Stimulated activated naive B cell treated with anti-CD40 and anti-IgM and Interleukin-4, amounts not matched to agents 10 μg/mL and 1 μg/mL and 100 μg/mL, for 72 hours (primary cell): ENCODE results near the gene MPHOSPH6.
"Not testable (repeated sequence)": the region's sequence is repeated elsewhere in the genome, so short reads cannot be mapped to it uniquely, and the experiment has no call there.

Experiments used
- ATAC-seq, 2 donors: fragments of 150-1000 bp; cut with Tn5 transposase; replicated peaks; 2 replicates each; pipeline ENCODE4 v1.10.0; 2021; ENCODE audit warnings: moderate library complexity in 1 of 2
- DNase-seq: peaks from one replicate; pipeline ENCODE4 v3.0.0; 2021
- H3K27ac Mint-ChIP-seq: one replicate; pipeline ENCODE4 v1.8.0; 2022; ENCODE audit warnings: mild to moderate bottlenecking, mixed read lengths
- H3K27me3 Mint-ChIP-seq, 2 donors: one replicate each; pipeline ENCODE4 v1.8.0; 2022; ENCODE audit warnings: mixed read lengths in 2 of 2
- H3K36me3 Mint-ChIP-seq, 2 donors: one replicate each; pipeline ENCODE4 v1.8.0; 2022; ENCODE audit warnings: mixed read lengths in 2 of 2, mild to moderate bottlenecking in 1 of 2
- H3K4me1 Mint-ChIP-seq, 2 donors: one replicate each; pipeline ENCODE4 v1.8.0; 2022; ENCODE audit warnings: mixed read lengths in 2 of 2, mild to moderate bottlenecking in 1 of 2
- H3K4me3 Mint-ChIP-seq, 2 donors: one replicate each; pipeline ENCODE4 v1.8.0; 2022; ENCODE audit warnings: mild to moderate bottlenecking in 2 of 2, mixed read lengths in 2 of 2, moderate library complexity in 1 of 2
- H3K9me3 Mint-ChIP-seq, 2 donors: one replicate each; pipeline ENCODE4 v1.8.0; 2022; ENCODE audit warnings: mixed read lengths in 2 of 2, mild to moderate bottlenecking in 1 of 2

The MPHOSPH6 gene

DNA sequence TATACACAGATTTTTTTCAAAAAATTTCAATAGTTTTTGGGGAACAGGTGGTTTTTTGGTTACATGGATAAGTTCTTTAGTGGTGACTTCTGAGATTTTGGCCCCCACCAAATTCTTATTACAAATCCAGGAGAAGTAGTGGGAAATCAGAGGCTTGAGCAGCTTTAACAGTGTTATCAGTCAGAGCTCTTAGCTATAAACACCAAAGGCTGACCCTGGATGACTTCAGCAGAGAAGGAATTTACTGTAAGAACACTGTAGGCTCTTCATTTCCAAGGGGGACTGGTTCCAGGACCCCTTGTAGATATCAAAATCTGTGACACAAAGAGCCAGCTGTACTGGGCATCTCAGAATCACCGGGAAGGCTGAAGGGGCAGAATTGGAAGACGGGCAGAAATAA is 17.8 kb downstream of the MPHOSPH6 start:
- H3K36me3 Mint-ChIP-seq: peaks cover 39 to 55% of the 10 kb centered on the region in 2 donors
- H3K9me3 Mint-ChIP-seq: peaks cover 0 to 1% of the 10 kb centered on the region in 2 donors
- ATAC-seq (no peak), DNase-seq (no peak)
- no peak overlapping the region for H3K4me3 Mint-ChIP-seq
- H3K4me1 Mint-ChIP-seq: peaks cover under 1 to 4% of the 10 kb centered on the region in 2 donors
- H3K27ac Mint-ChIP-seq: no peak overlapping the region
- no peaks in the 10 kb centered on the region for H3K27me3 Mint-ChIP-seq

- no peak overlapping the region for H3K27ac Mint-ChIP-seq
- no peaks in the 10 kb centered on the region for H3K27me3 Mint-ChIP-seq
- H3K4me3 Mint-ChIP-seq: no peak overlapping the region
- ATAC-seq (no peak), DNase-seq (no peak)
- peaks cover 2 to 4% of the 10 kb centered on the region in 2 donors for H3K4me1 Mint-ChIP-seq
- H3K9me3 Mint-ChIP-seq: peaks cover 0 to 1% of the 10 kb centered on the region in 2 donors
- peaks cover 46 to 67% of the 10 kb centered on the region in 2 donors for H3K36me3 Mint-ChIP-seq
Measured at GRCh38 chr16:82150549-82150948, 19.5 kb downstream of the MPHOSPH6 start.

GRCh38 chr16:82149536-82149935 is 20.5 kb downstream of the MPHOSPH6 start:
- peaks cover 0 to 1% of the 10 kb centered on the region in 2 donors for H3K9me3 Mint-ChIP-seq
- no peaks in the 10 kb centered on the region for H3K27me3 Mint-ChIP-seq
- ATAC-seq (no peak), DNase-seq (no peak)
- no peak overlapping the region for H3K27ac Mint-ChIP-seq
- H3K4me3 Mint-ChIP-seq: no peak overlapping the region
- peaks cover 2 to 4% of the 10 kb centered on the region in 2 donors for H3K4me1 Mint-ChIP-seq
- peaks cover 41 to 62% of the 10 kb centered on the region in 2 donors for H3K36me3 Mint-ChIP-seq

GRCh38 chr16:82147546-82147945 is 22.5 kb downstream of the MPHOSPH6 start:
- Mint-ChIP-seq H3K36me3 (peaks cover 31 to 48% of the 10 kb centered on the region in 2 donors), H3K9me3 (no peaks in the 10 kb centered on the region), H3K4me3 (no peak overlapping the region), H3K4me1 (peaks cover 2 to 4% of the 10 kb centered on the region in 2 donors), H3K27me3 (no peaks in the 10 kb centered on the region), H3K27ac (no peak overlapping the region)
- no peak for DNase-seq
- ATAC-seq: no peak

DNA sequence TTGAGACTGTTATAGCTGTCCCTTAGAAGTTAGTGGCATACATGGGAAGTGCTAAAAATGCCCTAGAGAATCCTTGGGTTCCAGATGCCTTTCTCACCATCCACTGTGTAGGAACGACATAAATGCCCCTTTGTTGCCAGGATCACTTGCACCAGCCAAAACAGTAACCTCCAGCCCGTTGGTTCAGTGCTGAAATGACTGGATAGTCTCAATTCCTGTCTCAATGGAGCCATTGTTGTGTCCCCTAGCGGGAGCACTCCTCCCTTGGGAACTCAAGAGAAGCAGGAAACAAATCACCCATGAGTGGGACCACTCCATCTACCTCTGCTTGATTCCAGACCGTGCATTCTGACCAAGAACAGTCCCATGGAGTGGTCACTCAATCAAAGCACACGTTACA is 23.1 kb downstream of the MPHOSPH6 start:
- peaks cover 2 to 4% of the 10 kb centered on the region in 2 donors for H3K4me1 Mint-ChIP-seq
- H3K4me3 Mint-ChIP-seq: no peak overlapping the region
- peaks cover 28 to 45% of the 10 kb centered on the region in 2 donors for H3K36me3 Mint-ChIP-seq
- H3K27ac Mint-ChIP-seq: no peak overlapping the region
- no peaks in the 10 kb centered on the region for H3K9me3 Mint-ChIP-seq
- DNase-seq (no peak), ATAC-seq (no peak)
- H3K27me3 Mint-ChIP-seq: no peaks in the 10 kb centered on the region

- H3K4me1 Mint-ChIP-seq: peaks cover 2 to 4% of the 10 kb centered on the region in 2 donors
- no peak overlapping the region for H3K27ac Mint-ChIP-seq
- ATAC-seq: no peak
- H3K36me3 Mint-ChIP-seq: peaks cover 32 to 49% of the 10 kb centered on the region in 2 donors
- peaks cover 0 to 1% of the 10 kb centered on the region in 2 donors for H3K9me3 Mint-ChIP-seq
- no peaks in the 10 kb centered on the region for H3K27me3 Mint-ChIP-seq
- no peak for DNase-seq
- no peak overlapping the region for H3K4me3 Mint-ChIP-seq
Measured at GRCh38 chr16:82146556-82146955, 23.5 kb downstream of the MPHOSPH6 start.

GRCh38 chr16:82139286-82139571 is 30.8 kb downstream of the MPHOSPH6 start:
- H3K36me3 Mint-ChIP-seq: peaks cover 21 to 31% of the 10 kb centered on the region in 2 donors
- not testable (repeated sequence) for H3K27me3 Mint-ChIP-seq, H3K4me3 Mint-ChIP-seq, H3K27ac Mint-ChIP-seq, H3K4me1 Mint-ChIP-seq, DNase-seq, ATAC-seq, H3K9me3 Mint-ChIP-seq

- H3K36me3 Mint-ChIP-seq: peaks cover 21 to 31% of the 10 kb centered on the region in 2 donors
- H3K27ac Mint-ChIP-seq: no peak overlapping the region
- DNase-seq (no peak), ATAC-seq (no peak)
- peaks cover 0 to 1% of the 10 kb centered on the region in 2 donors for H3K9me3 Mint-ChIP-seq
- H3K4me1 Mint-ChIP-seq: no peaks in the 10 kb centered on the region
- H3K4me3 Mint-ChIP-seq: no peak overlapping the region
- no peaks in the 10 kb centered on the region for H3K27me3 Mint-ChIP-seq
Measured at GRCh38 chr16:82138478-82139285, 31.3 kb downstream of the MPHOSPH6 start.

GRCh38 chr16:82137822-82138167 is 32.2 kb downstream of the MPHOSPH6 start:
- Mint-ChIP-seq H3K4me3 (no peak overlapping the region), H3K27ac (no peak overlapping the region), H3K4me1 (no peaks in the 10 kb centered on the region), H3K27me3 (no peaks in the 10 kb centered on the region), H3K36me3 (peaks cover 18 to 31% of the 10 kb centered on the region in 2 donors), H3K9me3 (peaks cover 0 to 1% of the 10 kb centered on the region in 2 donors)
- ATAC-seq: no peak
- no peak for DNase-seq

- no peaks in the 10 kb centered on the region for H3K27me3 Mint-ChIP-seq
- peaks cover 0 to 1% of the 10 kb centered on the region in 2 donors for H3K9me3 Mint-ChIP-seq
- no peak overlapping the region for H3K27ac Mint-ChIP-seq
- ATAC-seq: no peak
- no peaks in the 10 kb centered on the region for H3K4me1 Mint-ChIP-seq
- no peak overlapping the region for H3K4me3 Mint-ChIP-seq
- peaks cover 18 to 31% of the 10 kb centered on the region in 2 donors for H3K36me3 Mint-ChIP-seq
- no peak for DNase-seq
Measured at GRCh38 chr16:82136956-82137821, 32.8 kb downstream of the MPHOSPH6 start.

- H3K4me1 Mint-ChIP-seq: no peaks in the 10 kb centered on the region
- ATAC-seq (no peak), DNase-seq (no peak)
- peaks cover 12 to 24% of the 10 kb centered on the region in 2 donors for H3K36me3 Mint-ChIP-seq
- no peaks in the 10 kb centered on the region for H3K9me3 Mint-ChIP-seq
- no peak overlapping the region for H3K4me3 Mint-ChIP-seq
- no peak overlapping the region for H3K27ac Mint-ChIP-seq
- no peaks in the 10 kb centered on the region for H3K27me3 Mint-ChIP-seq
Measured at GRCh38 chr16:82135844-82136243, 34.2 kb downstream of the MPHOSPH6 start.

GRCh38 chr16:82134846-82135245 is 35.2 kb downstream of the MPHOSPH6 start:
- Mint-ChIP-seq H3K4me3 (no peak overlapping the region), H3K9me3 (no peaks in the 10 kb centered on the region), H3K4me1 (no peaks in the 10 kb centered on the region), H3K36me3 (peaks cover 10 to 20% of the 10 kb centered on the region in 2 donors), H3K27me3 (no peaks in the 10 kb centered on the region), H3K27ac (no peak overlapping the region)
- ATAC-seq (no peak), DNase-seq (no peak)

- Mint-ChIP-seq H3K4me3 (no peak overlapping the region), H3K27me3 (no peaks in the 10 kb centered on the region), H3K36me3 (peaks cover 5 to 15% of the 10 kb centered on the region in 2 donors), H3K27ac (no peak overlapping the region), H3K4me1 (no peaks in the 10 kb centered on the region), H3K9me3 (no peaks in the 10 kb centered on the region)
- DNase-seq (no peak), ATAC-seq (no peak)
Measured at GRCh38 chr16:82133798-82134197, 36.2 kb downstream of the MPHOSPH6 start.

DNA sequence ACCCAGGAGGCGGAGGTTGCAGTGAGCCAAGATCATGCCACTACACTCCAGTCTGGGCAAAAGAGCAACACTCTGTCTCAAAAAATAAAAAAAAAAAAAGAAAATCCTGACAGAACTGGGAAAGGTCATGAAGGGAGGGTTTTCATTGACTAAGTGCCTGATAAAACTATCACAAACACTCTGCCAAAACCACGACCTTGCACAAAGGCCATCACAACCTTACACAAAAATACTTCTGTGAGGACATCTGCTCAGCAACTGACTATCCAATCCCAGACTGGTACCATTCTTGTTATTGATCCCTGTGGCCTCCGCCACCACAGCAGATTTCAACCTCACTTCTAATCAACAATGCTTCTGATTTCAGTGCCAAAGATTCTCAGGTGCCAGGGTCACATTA is 40.1 kb downstream of the MPHOSPH6 start:
- H3K4me3 Mint-ChIP-seq: no peak overlapping the region
- no peak overlapping the region for H3K27ac Mint-ChIP-seq
- H3K9me3 Mint-ChIP-seq: no peaks in the 10 kb centered on the region
- H3K27me3 Mint-ChIP-seq: peaks cover 0 to 6% of the 10 kb centered on the region in 2 donors
- no peak for ATAC-seq
- DNase-seq: no peak
- no peaks in the 10 kb centered on the region for H3K4me1 Mint-ChIP-seq
- H3K36me3 Mint-ChIP-seq: peaks cover 0 to 3% of the 10 kb centered on the region in 2 donors

- Mint-ChIP-seq H3K9me3 (no peaks in the 10 kb centered on the region), H3K4me3 (no peak overlapping the region), H3K27me3 (peaks cover 0 to 13% of the 10 kb centered on the region in 2 donors), H3K36me3 (no peaks in the 10 kb centered on the region), H3K4me1 (no peaks in the 10 kb centered on the region), H3K27ac (no peak overlapping the region)
- DNase-seq: no peak
- no peak for ATAC-seq
Measured at GRCh38 chr16:82124651-82125050, 45.4 kb downstream of the MPHOSPH6 start.
